BLaER1 (cell line): ENCODE results near the gene IL17RE.
"Not testable (repeated sequence)": the region's sequence is repeated elsewhere in the genome, so short reads cannot be mapped to it uniquely, and the experiment has no call there.

Experiments
- H3K27ac ChIP-seq: shearing (Covaris generic); formaldehyde crosslinking; 2 replicates; pipeline ENCODE4 v1.8.1; 2022
- H3K27me3 ChIP-seq: shearing (Covaris generic); formaldehyde crosslinking; 2 replicates; pipeline ENCODE4 v1.8.1; 2022
- H3K36me3 ChIP-seq: shearing (Covaris generic); formaldehyde crosslinking; 2 replicates; pipeline ENCODE4 v1.8.1; 2022
- H3K4me1 ChIP-seq: shearing (Covaris generic); formaldehyde crosslinking; 2 replicates; pipeline ENCODE4 v1.8.1; 2022
- H3K4me2 ChIP-seq: shearing (Covaris generic); formaldehyde crosslinking; 2 replicates; pipeline ENCODE4 v1.8.1; 2022
- H3K4me3 ChIP-seq: shearing (Covaris generic); formaldehyde crosslinking; 2 replicates; pipeline ENCODE4 v1.8.1; 2022
- H3K9ac ChIP-seq: shearing (Covaris generic); formaldehyde crosslinking; 2 replicates; pipeline ENCODE4 v1.8.1; 2022
- H3K9me3 ChIP-seq: shearing (Covaris generic); formaldehyde crosslinking; 2 replicates; pipeline ENCODE4 v1.8.1; 2022
- H4K20me1 ChIP-seq: shearing (Covaris generic); formaldehyde crosslinking; 2 replicates; pipeline ENCODE4 v1.8.1; 2022
- Cebpa-rat ChIP-seq: shearing (Covaris generic); IDR thresholded peaks from 2 replicates; pipeline ENCODE4 v1.8.1; 2022

The IL17RE gene

GRCh38 chr3:9864200-9864927 lies 38.3 kb upstream of the IL17RE start:
- Histone ChIP-seq H3K9me3 (no peaks in the 10 kb centered on the region), H3K4me2 (no peak overlapping the region), H3K4me3 (no peak overlapping the region), H3K27ac (no peak overlapping the region), H3K9ac (no peak overlapping the region), H3K36me3 (no peaks in the 10 kb centered on the region), H3K27me3 (0 out of 2 replicates have a peak, but pooled peaks cover 9% of the 10 kb centered on the region), H4K20me1 (no peaks in the 10 kb centered on the region), H3K4me1 (peaks cover 9% of the 10 kb centered on the region; the same call in 1 of the 2 replicates)
- TF ChIP-seq Cebpa-rat: no peak

- H3K9ac ChIP-seq, H3K9me3 ChIP-seq, H3K27ac ChIP-seq, H3K4me3 ChIP-seq, H3K4me2 ChIP-seq, H3K27me3 ChIP-seq, H4K20me1 ChIP-seq, H3K36me3 ChIP-seq, H3K4me1 ChIP-seq: not testable (repeated sequence)
Measured at GRCh38 chr3:9865125-9865637, 37.5 kb upstream of the IL17RE start.

DNA sequence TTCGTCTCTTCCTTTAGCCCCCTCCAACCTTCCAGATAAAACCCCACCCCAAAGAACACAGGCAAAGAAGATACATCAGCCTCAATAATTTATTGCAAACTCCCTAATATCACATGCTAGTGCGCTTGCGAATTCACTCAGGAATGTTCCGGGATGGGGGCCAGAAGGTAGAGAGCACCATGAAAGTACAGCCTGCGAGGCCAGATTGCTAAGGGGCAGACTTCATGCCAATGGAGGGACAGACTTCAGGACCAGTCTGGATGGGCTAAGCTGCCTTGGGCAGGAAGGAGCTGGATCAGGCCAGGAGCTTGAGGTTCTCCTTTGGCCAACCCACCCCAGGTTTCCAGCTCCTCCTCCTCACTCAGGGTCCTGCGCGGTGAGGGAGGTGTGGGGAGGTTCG lies 36.0 kb upstream of the IL17RE start:
- no peak for TF ChIP-seq Cebpa-rat
- Histone ChIP-seq H3K9me3 (no peaks in the 10 kb centered on the region), H3K27me3 (0 out of 2 replicates have a peak, but pooled peaks cover 9% of the 10 kb centered on the region), H3K9ac (no peak overlapping the region), H4K20me1 (no peaks in the 10 kb centered on the region), H3K4me3 (no peak overlapping the region), H3K4me1 (peaks cover 9% of the 10 kb centered on the region; the same call in 1 of the 2 replicates), H3K4me2 (no peak overlapping the region), H3K36me3 (no peaks in the 10 kb centered on the region), H3K27ac (no peak overlapping the region)

DNA sequence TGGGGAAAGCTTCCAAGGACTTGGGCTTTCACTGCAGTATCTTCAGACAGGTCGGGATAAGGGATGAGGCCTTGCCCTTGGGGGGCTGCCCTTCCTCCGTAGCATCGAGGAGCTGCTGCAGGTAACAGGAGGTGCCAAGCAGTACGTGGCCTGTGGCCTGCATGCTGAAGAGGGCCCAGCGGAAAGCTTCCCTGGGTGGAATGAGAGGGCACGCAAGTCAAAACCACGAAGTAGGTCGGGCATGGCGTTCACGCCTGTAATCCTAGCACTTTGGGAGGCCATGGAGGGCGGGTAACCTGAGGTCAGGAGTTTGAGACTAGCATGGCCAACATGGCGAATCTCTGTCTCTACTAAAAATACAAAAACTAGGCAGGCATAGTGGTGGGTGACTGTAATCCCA lies 35.5 kb upstream of the IL17RE start:
- Histone ChIP-seq H3K9ac (no peak overlapping the region), H3K4me3 (no peak overlapping the region), H3K4me2 (no peak overlapping the region), H3K4me1 (peaks cover 9% of the 10 kb centered on the region; the same call in 1 of the 2 replicates), H3K36me3 (no peaks in the 10 kb centered on the region), H3K27ac (no peak overlapping the region), H3K27me3 (0 out of 2 replicates have a peak, but pooled peaks cover 5% of the 10 kb centered on the region), H3K9me3 (no peaks in the 10 kb centered on the region), H4K20me1 (no peaks in the 10 kb centered on the region)
- TF ChIP-seq Cebpa-rat: no peak

- Histone ChIP-seq H3K9ac (no peak overlapping the region), H3K4me3 (no peak overlapping the region), H3K4me1 (no peaks in the 10 kb centered on the region), H3K36me3 (no peaks in the 10 kb centered on the region), H4K20me1 (no peaks in the 10 kb centered on the region), H3K9me3 (no peaks in the 10 kb centered on the region), H3K27me3 (no peaks in the 10 kb centered on the region), H3K4me2 (no peak overlapping the region), H3K27ac (no peak overlapping the region)
- TF ChIP-seq Cebpa-rat: no peak
Measured at GRCh38 chr3:9869955-9870354, 32.7 kb upstream of the IL17RE start.

DNA sequence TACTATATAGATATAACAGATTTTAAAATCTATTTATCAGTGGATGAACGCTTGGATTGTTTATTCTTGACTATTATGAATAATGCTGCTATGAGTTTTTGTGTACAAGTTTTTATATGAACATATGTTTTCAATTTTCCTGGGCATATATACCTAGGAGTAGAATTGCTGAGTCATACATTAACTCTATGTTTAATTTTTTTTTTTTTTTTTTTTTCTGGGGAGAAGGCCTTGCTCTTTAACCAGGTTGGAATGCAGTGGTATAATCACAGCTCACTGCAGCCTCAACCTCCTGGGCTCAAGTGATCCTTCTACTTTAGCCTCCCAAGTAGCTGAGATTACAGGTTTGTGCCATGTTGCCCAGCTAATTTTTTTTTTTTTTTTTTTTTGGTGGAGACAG lies 31.7 kb upstream of the IL17RE start:
- Histone ChIP-seq H3K27ac (no peak overlapping the region), H3K9ac (no peak overlapping the region), H4K20me1 (no peaks in the 10 kb centered on the region), H3K27me3 (no peaks in the 10 kb centered on the region), H3K36me3 (no peaks in the 10 kb centered on the region), H3K4me1 (no peaks in the 10 kb centered on the region), H3K4me3 (no peak overlapping the region), H3K9me3 (no peaks in the 10 kb centered on the region), H3K4me2 (no peak overlapping the region)
- no peak for TF ChIP-seq Cebpa-rat

GRCh38 chr3:9872067-9872466 lies 30.6 kb upstream of the IL17RE start:
- H3K4me3 ChIP-seq, H3K4me2 ChIP-seq, H3K9me3 ChIP-seq, H3K9ac ChIP-seq, H3K27me3 ChIP-seq, H3K4me1 ChIP-seq, H4K20me1 ChIP-seq, H3K27ac ChIP-seq, H3K36me3 ChIP-seq: not testable (repeated sequence)

GRCh38 chr3:9875448-9875847 lies 27.2 kb upstream of the IL17RE start:
- Histone ChIP-seq H3K27me3 (no peaks in the 10 kb centered on the region), H3K9me3 (no peaks in the 10 kb centered on the region), H3K36me3 (no peaks in the 10 kb centered on the region), H3K4me2 (no peak overlapping the region), H3K4me3 (no peak overlapping the region), H4K20me1 (no peaks in the 10 kb centered on the region), H3K27ac (no peak overlapping the region), H3K9ac (no peak overlapping the region), H3K4me1 (no peaks in the 10 kb centered on the region)
- TF ChIP-seq Cebpa-rat: no peak

DNA sequence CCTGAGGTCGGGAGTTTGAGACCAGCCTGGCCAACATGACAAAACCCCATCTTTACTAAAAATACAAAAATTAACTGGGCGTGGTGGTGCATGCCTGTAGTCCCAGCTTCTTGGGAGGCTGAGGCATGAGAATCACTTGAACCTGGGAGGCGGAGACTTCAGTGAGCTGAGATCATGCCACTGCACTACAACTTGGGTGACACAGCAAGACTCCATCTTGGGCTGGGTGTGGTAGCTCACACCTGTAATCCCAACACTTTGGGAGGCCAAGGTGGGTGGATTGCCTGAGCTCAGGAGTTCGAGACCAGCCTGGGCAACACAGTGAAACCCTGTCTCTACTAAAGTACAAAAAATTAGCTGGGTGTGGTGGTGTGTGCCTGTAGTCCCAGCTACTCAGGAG lies 26.4 kb upstream of the IL17RE start:
- H3K4me2 ChIP-seq, H3K36me3 ChIP-seq, H3K9ac ChIP-seq, H4K20me1 ChIP-seq, H3K4me3 ChIP-seq, H3K4me1 ChIP-seq, H3K9me3 ChIP-seq, H3K27ac ChIP-seq, H3K27me3 ChIP-seq: not testable (repeated sequence)

GRCh38 chr3:9876991-9877390 lies 25.7 kb upstream of the IL17RE start:
- no peak overlapping the region for H3K9ac ChIP-seq
- H3K27me3 ChIP-seq: no peaks in the 10 kb centered on the region
- no peak for TF ChIP-seq Cebpa-rat

GRCh38 chr3:9878700-9879099 lies 23.9 kb upstream of the IL17RE start:
- no peaks in the 10 kb centered on the region for H3K36me3 ChIP-seq
- no peak overlapping the region for H3K4me3 ChIP-seq
- no peaks in the 10 kb centered on the region for H4K20me1 ChIP-seq
- no peaks in the 10 kb centered on the region for H3K4me1 ChIP-seq
- no peaks in the 10 kb centered on the region for H3K9me3 ChIP-seq
- no peak overlapping the region for H3K4me2 ChIP-seq
- TF ChIP-seq Cebpa-rat: no peak
- H3K27me3 ChIP-seq: no peaks in the 10 kb centered on the region
- H3K9ac ChIP-seq: no peak overlapping the region
- no peak overlapping the region for H3K27ac ChIP-seq

More at GRCh38 chr3:9876991-9877390, 25.7 kb upstream of the IL17RE start:
- Histone ChIP-seq H3K4me3 (no peak overlapping the region), H4K20me1 (no peaks in the 10 kb centered on the region), H3K27ac (no peak overlapping the region), H3K36me3 (no peaks in the 10 kb centered on the region), H3K4me1 (no peaks in the 10 kb centered on the region), H3K4me2 (no peak overlapping the region), H3K9me3 (no peaks in the 10 kb centered on the region)
